ENCODE data around the gene SLC26A8. TPM values are rescaled to one million over a fixed set of nuclear protein-coding genes. Genes with fewer than 3 reads are reported as not detected.
"Not testable (repeated sequence)": the region's sequence is repeated elsewhere in the genome, so short reads cannot be mapped to it uniquely, and the experiment has no call there.

Gene SLC26A8
- total RNA-seq, 1 experiment from 2014 or later = not detected

- in situ Hi-C loops (cut with HindIII; ENCODE audit: low sequenced_read_pairs) = no loop called here
- no peak for DNase-seq (ENCODE audit: low spot score)
These were observed 98.5 kb downstream of the SLC26A8 start for GRCh38 chr6:35925961-35926360.

- no peak for DNase-seq (ENCODE audit: low spot score)
- in situ Hi-C loops (cut with HindIII; ENCODE audit: low sequenced_read_pairs) = no loop called here
These were observed 100.3 kb downstream of the SLC26A8 start for GRCh38 chr6:35924146-35924545.

- DNase-seq (ENCODE audit: low spot score) = peak; percentile 27
- in situ Hi-C loops (cut with HindIII; ENCODE audit: low sequenced_read_pairs) = no loop called here
These were observed 102.3 kb downstream of the SLC26A8 start for GRCh38 chr6:35922139-35922554.

GRCh38 chr6:35920793-35921732 is 103.4 kb downstream of the SLC26A8 start, which contains the start of gene SRPK1:
SRPK1 (minus strand) TSS chr6:35921098; CDS start chr6:35921056, 42 bp downstream.
- peak; percentile 90 for DNase-seq (ENCODE audit: low spot score)
- in situ Hi-C loops (cut with HindIII; ENCODE audit: low sequenced_read_pairs) = no loop called here

GRCh38 chr6:35919827-35920751 is 104.4 kb downstream of the SLC26A8 start:
- DNase-seq (ENCODE audit: low spot score) = peak; percentile 44
- in situ Hi-C loops (cut with HindIII; ENCODE audit: low sequenced_read_pairs) = no loop called here

- in situ Hi-C loops (cut with HindIII; ENCODE audit: low sequenced_read_pairs) = no loop called here
- DNase-seq (ENCODE audit: low spot score) = peak; percentile 43
These were observed 105.2 kb downstream of the SLC26A8 start for GRCh38 chr6:35919085-35919826.

GRCh38 chr6:35916893-35917292 is 107.5 kb downstream of the SLC26A8 start:
- in situ Hi-C loops (cut with HindIII; ENCODE audit: low sequenced_read_pairs); DNase-seq (ENCODE audit: low spot score): not testable (repeated sequence)

GRCh38 chr6:35916056-35916455 is 108.4 kb downstream of the SLC26A8 start:
- in situ Hi-C loops (cut with HindIII; ENCODE audit: low sequenced_read_pairs) = no loop called here
- no peak for DNase-seq (ENCODE audit: low spot score)

- in situ Hi-C loops (cut with HindIII; ENCODE audit: low sequenced_read_pairs) = no loop called here
- no peak for DNase-seq (ENCODE audit: low spot score)
These were observed 109.9 kb downstream of the SLC26A8 start for GRCh38 chr6:35914536-35914935.

- DNase-seq (ENCODE audit: low spot score) = no peak
- in situ Hi-C loops (cut with HindIII; ENCODE audit: low sequenced_read_pairs) = no loop called here
These were observed 112.4 kb downstream of the SLC26A8 start for GRCh38 chr6:35911871-35912653.

- DNase-seq (ENCODE audit: low spot score); in situ Hi-C loops (cut with HindIII; ENCODE audit: low sequenced_read_pairs): not testable (repeated sequence)
These were observed 114.9 kb downstream of the SLC26A8 start for GRCh38 chr6:35909571-35909970.

GRCh38 chr6:35908753-35909401 is 115.6 kb downstream of the SLC26A8 start:
- DNase-seq (ENCODE audit: low spot score); in situ Hi-C loops (cut with HindIII; ENCODE audit: low sequenced_read_pairs): not testable (repeated sequence)

GRCh38 chr6:35907750-35908149 is 116.7 kb downstream of the SLC26A8 start:
- DNase-seq (ENCODE audit: low spot score) = no peak
- in situ Hi-C loops (cut with HindIII; ENCODE audit: low sequenced_read_pairs) = no loop called here

- no peak for DNase-seq (ENCODE audit: low spot score)
- in situ Hi-C loops (cut with HindIII; ENCODE audit: low sequenced_read_pairs) = no loop called here
These were observed 118.0 kb downstream of the SLC26A8 start for GRCh38 chr6:35906499-35906846.

- in situ Hi-C loops (cut with HindIII; ENCODE audit: low sequenced_read_pairs) = no loop called here
- no peak for DNase-seq (ENCODE audit: low spot score)
These were observed 118.5 kb downstream of the SLC26A8 start for GRCh38 chr6:35905841-35906498.

- DNase-seq (ENCODE audit: low spot score) = no peak
- in situ Hi-C loops (cut with HindIII; ENCODE audit: low sequenced_read_pairs) = no loop called here
These were observed 119.2 kb downstream of the SLC26A8 start for GRCh38 chr6:35905141-35905785.

GRCh38 chr6:35903679-35904078 is 120.8 kb downstream of the SLC26A8 start:
- in situ Hi-C loops (cut with HindIII; ENCODE audit: low sequenced_read_pairs) = no loop called here
- DNase-seq (ENCODE audit: low spot score) = no peak
